NCI-H187 treated with DMSO at 0.1 percent for 48 hours (cell line): Measurements from ENCODE around the gene C4B.

Source experiments
- DNase-seq: peaks from one replicate; lab custom pipeline; 2025; lab: John Stamatoyannopoulos, UW

Gene C4B

DNA sequence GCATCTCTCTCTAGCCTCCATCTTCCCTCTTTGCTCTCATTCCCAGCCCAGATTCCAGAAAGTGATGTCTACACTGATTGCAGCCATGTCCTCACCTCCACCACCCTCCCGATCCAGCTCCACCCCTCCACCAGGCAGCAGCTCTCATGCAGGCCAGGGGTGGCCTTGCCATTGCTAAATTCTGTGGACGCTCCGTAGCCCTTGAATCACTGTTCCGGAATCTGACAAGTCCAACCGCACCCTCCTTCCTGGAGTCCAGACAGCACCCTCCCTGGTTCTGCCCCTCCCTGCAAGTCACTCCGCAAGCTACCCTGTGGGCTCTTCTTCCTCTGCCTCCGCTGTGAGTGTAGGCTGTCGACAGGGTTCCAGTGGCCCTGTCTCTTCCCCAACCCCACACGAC lies 68.3 kb downstream of the C4B start:
- DNase-seq, result no peak

DNA sequence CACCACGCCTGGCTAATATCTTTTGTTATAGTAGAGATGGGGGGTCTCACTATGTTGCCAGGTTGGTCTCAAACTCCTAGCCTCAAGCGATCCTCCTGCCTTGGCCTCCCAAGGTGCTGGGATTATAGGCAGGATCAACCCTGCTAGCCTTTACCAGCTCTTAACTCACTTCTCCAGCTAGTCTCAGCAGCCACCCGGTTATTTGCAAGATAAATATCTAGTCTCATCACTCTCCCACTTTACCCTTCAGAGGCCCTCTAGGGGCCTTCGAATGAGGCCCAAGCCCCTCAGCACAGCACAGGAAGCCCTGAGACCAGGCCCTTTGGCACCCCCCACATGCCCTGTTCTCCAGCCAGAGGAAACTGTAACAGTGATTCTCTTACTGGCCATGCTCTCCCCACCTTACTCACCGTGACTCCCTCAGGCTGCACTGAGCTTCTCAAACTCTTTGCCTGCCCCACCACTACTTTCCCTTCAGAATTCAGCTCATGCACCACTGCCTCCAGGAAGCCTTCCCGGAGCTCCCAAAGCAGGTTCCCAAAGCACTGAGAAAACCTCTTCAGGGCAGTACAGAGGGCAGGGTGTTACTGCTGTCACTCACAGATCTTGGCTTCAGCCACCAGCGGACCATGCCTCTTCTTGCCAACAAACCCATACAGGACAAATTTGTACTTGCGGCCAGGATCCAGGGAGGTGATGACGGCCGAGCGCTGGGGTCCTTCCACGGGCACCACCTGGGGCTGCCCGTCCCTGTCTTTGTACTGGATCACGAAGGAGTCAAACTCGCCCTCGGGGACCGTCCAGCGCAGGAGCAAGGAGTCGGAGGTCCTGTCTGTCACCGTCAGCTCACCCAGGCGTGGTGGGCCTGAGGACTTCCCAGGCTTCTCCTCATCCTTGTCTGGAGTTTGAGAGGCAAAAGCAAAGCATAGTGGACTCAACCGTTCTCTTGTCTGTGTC lies 69.5 kb downstream of the C4B start:
- DNase-seq, result no peak

DNA sequence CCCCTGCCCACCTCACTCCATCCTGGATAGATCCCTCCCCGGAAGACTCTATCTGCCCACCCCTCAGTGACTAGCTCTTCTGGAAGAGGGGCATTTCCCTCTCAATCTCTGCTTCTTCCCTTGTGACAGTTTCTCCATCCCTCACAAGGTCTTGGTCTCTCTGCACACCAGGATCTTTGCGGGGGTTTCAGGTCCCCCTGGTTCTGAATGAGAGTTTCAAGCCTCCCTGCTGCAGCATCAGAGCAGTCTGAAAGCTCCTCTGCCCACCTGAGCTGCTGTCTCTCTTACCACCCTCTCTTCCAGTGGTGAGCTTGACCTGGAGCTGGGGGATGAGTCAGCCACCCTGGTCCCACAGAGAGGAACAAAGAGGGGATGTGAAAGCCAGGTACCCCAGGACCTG lies 70.2 kb downstream of the C4B start:
- no peak for DNase-seq
